HG02798 (cell line): Measurements from ENCODE around the gene GALNT9.
"Not testable (repeated sequence)": the region's sequence is repeated elsewhere in the genome, so short reads cannot be mapped to it uniquely, and the experiment has no call there.

ENCODE experiments used
- ATAC-seq: cut with Tn5 transposase; IDR thresholded peaks from one replicate; pipeline ENCODE4 v1.9.1; 2021; ENCODE audit warnings: mild to moderate bottlenecking; ENCODE audit not compliant: unreplicated experiment, poor library complexity

GALNT9 gene

DNA sequence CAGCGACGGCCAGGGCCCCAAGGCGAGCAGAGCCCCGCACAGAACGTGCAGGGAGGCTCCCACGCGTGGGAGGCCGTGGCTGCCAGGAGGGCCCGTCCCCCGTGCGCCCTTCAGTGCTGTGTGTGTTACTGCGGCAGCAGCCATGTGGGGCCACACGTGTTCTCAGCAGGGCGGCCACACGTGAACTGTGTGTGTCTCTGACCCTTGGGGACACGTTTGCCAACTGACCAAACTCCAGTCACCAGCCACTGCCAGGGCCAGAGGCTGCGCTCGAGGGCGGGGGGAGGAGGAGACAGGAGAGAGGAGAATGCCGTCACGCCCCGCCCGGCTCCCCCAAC is 57.7 kb downstream of the GALNT9 start:
- no peak for ATAC-seq

DNA sequence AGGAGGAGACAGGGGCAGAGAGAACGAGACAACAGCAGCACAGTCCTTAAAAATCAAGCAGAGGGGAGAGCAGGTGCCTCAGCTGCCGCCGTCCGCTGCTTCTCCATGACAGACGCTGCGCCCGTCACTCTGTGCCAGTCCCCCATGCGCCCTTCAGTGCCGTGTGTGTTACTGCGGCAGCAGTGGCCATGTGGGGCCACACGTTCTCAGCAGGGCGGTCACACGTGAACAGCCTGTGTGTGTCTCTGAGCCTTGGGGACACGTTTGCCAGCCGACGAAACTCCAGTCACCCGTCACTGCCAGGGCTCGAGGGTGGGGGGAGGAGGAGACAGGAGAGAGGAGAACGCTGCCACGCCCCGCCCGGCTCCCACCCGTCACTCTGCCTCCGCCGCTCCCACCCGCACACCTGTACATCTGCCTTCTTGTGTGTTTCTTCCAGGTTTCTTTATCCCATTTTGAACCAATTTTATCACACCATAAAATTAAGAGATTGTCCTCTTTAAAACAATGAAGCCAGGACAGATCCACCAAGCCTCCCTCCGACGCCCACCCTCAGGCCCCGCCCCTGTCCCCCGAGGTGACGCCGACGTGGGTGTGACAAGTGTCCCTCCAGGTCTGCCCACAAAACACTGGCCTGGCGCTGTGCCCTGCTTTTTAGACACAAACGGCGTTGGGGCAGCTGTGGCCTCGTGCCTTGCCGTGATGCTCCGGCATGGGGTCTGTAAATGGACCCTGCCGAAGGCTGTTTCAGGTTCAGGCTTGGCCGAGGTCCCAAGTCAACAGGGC is 58.2 kb downstream of the GALNT9 start:
- ATAC-seq = no peak

DNA sequence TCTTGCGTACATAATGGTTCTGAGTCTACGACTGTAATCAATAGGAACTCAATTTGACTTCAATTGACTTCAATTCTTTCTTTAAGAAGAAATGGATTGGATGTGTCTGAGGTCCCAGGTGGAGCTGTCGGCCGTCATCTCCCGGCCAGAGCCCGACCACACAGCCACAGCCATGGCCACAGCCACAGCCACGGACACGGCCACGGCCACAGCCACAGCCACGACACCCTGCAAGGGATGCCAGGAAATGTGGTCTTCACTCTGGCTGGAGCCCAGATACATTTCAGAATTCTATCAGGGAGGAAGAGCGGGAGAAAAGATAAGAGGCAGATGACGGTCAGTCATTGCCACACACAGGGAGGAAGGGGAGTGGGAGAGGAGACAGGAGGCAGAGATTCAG is 58.9 kb downstream of the GALNT9 start:
- no peak for ATAC-seq

DNA sequence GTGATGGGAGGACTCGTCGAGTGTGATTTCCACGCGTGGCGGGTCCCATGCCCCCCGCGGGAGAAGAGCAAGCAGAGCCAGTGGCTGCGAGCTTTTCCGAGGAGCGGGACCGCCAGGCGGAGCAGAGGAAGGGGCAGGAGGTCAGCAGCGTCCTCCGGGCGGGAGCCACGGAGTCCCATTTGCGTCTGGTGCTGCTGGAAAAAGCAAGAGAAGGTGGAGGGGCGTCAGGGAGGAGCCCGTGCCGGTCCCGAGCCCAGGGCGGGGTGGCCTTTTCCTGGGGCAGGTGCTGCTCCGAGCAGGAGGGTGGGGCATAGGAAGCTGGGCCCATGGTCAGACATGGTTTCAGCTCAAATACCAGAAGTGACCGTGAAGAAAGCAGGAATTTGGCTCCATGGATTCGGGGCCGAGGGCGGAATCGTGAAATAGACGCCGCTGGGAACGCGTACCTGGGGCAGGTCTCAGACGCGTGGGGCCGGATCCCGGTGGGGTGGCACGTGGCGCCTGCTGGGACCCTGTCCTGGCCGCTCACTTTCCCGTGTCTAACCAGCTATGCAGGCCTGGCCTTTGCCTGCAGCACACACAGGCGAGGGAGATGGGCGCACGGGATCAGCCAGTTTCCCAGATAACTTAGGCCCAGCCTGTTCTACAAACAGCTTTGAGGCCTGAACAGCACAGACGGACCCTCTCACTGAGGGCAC is 60.0 kb downstream of the GALNT9 start:
- ATAC-seq = no peak

DNA sequence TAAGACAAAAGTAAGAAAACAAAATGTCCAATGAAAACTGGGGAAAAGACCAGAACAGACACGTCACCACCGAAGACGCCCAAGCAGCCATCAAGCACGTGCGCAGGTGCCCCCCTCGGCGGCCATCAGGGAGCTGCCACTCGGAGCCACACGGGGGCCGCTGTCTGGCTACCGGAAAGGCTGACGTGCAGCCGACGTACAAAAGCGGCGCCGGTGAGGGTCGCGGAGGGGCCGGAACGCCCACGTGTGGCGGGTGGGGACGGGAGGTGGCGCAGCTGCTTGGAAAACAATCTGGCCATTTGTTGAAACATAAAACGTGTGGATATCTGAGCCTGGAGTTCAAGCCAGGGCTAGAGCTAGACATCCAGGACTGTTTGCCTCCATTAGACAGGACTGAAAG is 60.7 kb downstream of the GALNT9 start:
- no peak for ATAC-seq

DNA sequence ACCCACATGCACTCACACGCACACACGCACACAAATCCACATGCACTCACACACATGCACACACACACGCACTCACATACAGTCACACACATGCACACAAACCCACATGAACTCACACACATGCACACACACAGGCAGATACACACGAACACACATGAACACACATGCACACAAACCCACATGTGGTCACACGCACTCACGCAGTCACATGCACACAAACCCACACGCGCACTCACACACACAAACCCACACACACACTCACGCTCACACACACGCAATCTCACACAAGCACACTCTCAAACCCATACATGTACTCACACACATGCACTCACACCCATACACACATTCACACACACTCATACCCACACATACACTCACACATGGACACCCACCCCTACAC is 61.5 kb downstream of the GALNT9 start:
- ATAC-seq = no peak

DNA sequence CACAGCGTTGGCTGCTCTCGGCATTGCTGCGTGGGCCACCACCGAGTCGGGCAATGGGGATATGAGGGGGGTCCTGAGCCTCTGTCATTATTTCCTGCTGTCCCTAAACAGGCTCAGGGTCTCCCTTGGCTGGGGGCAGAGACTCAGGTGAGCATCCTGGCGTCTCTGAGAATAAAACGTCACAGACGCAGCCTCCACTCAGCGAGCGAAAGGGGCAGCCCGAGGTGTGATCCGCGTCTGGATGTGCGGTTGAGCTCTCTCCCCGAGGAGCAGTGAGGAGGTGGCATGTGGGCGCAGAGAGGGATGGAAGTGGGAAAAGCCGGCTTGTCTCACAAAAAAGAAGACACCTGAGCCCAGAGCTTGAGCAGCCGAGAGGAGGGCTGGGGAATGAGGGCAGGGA is 62.6 kb downstream of the GALNT9 start:
- ATAC-seq = no peak

DNA sequence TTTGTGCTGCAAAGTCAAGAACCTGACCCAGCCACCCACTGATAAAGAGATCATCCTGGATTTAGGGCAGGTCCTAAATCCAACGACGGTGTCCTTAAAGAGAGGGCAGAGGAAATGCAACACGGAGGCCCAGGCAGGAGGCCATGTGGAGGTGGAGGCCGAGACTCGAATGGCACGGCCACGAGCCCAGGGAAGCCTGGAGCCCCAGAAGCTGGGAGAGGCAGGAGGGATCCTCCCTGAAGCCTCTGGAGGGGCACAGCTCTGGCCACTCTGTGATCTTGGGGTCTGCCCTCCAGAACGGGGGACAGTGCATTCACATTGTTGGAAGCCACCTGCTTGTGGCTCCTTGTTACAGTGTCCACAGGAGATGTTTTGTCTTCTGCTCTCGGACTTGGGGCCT is 63.0 kb downstream of the GALNT9 start:
- no peak for ATAC-seq

DNA sequence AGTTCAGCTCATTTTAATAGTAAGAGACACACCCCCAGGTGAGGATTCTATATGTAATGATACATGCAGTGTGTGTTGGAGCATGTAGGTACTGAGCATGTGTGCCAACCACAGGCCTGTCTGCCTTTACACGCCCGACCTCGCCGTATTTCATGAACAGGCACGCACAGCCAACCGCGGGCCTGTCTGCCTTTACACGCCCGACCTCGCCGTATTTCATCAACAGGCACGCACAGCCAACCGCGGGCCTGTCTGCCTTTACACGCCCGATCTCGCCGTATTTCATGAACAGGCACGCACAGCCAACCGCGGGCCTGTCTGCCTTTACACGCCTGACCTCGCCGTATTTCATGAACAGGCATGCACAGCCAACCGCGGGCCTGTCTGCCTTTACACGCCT is 63.6 kb downstream of the GALNT9 start:
- not testable (repeated sequence) for ATAC-seq

DNA sequence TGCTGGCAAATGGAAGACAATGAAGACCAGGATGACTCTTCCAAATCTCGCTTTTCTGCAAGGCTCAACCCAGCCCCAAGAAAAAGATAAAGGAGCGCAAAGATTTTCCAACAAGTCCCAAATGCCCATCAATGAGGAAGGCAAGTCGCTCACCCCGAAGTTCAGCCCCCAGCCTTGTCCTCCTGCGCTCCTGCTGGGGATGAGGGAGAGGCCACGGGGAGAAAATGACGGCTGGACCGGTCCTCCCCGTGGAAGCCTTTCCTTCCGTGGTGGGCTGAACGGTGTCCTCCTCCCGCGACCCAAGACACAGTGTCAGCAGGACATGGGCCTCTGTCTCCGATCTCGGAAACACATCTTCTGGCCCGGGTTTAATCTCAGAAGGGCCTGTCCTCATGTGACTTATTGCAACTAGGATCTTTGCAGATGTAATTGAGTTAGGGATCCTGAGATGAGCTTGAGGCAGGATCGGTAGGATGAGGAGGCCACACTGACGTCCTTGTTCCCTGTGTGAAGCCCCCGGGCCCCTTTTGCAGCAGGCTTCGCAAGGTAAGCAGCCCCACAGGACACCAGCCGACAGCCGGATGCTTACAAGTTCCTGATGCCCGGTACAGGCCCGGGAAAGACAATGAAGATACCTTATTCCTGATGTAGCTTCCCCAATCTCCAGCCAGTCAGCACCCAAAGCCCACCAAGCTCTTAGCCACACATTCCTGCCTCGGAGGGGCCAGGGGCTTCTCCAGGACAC is 64.2 kb downstream of the GALNT9 start:
- no peak for ATAC-seq

DNA sequence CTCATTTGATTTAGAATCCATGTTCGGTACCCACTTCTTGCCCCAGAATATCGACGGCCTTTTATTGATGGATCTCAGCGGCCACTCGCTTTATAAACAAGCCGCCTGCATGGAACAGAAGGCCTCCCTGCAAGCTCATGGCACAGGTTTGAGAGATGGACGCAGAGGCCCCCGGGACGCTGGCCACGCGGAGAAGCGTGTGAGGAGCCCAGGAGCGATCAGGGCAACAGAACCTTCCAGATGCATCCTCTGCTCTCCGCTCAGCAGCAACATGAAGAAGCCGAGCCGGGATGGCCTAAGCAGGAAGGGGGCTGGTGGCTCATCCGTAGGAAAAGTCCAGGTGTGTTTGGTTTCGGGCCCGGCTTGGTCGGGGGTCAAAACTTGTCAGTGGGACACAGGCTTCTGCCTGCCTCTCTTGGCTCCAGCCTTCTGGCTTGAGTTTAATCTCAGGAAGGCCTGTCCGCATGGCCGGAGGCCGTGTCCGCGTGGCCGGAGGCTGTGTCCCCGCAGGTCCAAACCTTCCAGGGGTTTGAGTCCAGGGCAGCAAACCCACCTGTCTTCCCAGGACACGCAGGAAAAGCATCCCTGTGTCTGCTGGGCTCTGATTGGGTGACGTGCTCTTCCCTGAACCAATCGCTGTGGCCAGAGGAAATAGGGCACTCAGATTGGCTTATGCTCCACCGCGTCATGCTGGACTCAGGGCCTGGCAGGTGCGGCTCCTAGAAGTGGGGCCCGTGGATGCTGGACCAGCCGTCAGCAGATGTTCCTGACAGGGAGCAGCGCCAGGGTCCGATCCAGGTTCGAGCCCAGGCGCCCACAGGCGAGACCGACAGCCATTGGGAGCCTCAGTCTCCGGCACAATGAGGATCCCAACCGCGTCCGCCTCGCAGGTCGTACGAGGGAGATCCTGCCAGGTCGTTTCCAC is 65.0 kb downstream of the GALNT9 start:
- ATAC-seq = no peak

DNA sequence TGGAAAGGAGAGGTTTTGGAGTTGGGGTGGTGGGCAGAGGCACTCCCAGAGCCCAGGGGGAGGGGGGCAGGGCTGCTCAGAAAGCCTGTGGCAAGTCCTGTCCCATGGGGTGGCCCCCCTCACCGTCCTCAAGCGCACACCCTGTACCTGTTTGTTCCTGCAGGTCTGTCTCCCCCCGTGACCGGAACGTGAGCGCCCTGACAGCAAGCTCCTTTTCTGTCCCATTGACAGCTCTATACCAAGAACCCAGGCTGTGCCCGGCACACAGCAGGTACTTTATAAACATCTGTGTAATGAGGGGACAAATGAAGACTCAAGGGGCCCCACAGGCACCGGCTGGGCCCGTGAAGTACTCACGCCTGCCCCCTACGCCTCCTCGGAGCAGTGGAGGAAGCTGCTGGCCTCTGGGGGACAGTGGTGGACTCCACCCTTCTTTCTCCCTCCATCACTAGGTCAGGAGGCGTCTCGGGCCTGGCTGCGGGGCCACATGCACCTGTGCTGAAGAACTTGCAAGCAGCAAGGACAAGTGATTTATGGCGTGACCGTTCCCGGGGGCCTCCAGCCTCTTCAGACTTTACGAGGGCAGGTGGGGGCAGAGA is 65.8 kb downstream of the GALNT9 start:
- no peak for ATAC-seq

DNA sequence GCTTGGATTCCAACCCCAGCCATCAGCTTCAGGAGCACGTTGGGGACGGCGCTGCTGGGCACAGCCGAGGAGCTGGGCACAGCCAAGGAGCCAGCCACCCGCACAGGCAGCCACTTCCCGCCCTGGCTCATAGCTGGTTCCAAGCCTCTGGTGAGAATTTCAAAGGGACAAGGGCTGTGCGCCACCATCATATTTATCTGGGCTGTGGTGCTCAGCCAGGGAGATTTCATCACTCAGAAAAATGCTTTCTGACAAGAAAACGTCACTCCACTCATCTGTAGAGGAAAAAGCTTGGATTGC is 66.4 kb downstream of the GALNT9 start:
- no peak for ATAC-seq

DNA sequence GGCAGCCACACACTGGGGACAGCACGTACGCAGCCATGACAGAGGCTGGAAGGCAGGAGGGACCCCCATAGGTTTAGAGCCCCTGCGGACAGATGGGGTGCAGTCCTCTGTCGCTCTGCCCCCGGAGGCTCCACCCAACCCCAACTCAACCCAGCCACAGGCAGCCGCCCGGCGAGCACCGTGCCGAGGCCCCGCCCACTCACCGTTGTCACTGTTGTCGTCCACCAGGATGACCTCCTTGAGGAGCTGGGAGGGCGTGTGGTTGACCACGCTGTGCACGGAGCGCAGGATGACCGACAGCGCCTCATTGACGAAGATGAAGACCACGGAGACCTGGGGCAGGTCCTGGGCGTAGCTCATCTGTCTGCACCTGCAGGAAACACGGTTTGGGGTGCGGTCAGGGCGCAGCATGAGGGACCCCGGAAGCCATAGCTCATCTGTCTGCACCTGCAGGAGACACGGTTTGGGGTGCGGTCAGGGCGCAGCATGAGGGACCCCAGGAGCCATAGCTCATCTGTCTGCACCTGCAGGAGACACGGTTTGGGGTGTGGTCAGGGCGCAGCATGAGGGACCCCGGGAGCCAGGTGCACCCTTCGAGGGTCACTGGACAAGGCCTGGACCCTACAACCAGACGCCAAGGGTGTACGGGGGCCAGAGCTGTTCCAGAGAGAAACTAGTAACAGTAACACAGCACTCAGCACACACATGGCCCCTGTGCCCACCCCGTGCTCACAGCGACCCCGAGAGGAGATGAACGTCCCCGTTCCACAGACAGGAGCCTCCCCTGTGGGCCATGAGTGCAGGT is 66.9 kb downstream of the GALNT9 start:
- no peak for ATAC-seq

DNA sequence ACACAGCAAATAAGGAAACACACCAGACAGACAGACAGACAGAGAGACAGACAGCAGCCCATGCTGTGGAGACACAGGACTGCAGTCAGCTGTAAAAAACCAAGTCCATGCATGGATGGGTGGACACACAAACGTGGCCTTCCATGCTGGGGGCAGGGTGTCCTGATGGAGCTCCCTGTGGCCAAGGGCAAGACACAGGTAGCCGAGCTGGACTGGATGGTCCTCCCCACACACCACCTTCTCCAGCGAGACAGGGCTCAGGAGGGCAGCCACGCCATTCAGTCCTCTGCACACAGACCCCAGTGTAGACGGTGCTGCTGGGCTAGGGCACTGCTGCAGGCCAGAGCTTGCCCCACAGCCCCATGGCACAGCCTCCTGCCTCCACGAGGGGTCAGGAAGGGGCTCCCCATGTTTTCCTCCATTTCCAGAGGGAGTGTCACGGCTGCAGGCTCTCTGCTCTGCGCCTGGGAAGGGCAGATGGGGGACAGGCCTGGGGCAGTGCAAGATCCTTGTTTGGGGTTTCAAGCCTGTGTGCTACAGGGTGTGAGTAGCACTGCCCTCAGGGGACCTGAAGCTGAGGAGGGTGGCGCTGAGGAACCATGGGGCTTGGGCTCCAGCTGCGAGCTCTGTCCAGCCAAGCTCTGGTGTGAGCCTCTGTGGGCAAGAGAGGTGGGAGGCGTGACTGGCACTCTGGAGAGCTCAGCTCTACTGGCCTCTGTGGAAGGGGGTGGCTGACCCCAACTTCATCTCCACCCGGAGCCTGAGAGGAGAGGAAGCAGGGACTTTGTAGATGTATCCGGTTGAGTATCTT is 67.9 kb downstream of the GALNT9 start:
- no peak for ATAC-seq

DNA sequence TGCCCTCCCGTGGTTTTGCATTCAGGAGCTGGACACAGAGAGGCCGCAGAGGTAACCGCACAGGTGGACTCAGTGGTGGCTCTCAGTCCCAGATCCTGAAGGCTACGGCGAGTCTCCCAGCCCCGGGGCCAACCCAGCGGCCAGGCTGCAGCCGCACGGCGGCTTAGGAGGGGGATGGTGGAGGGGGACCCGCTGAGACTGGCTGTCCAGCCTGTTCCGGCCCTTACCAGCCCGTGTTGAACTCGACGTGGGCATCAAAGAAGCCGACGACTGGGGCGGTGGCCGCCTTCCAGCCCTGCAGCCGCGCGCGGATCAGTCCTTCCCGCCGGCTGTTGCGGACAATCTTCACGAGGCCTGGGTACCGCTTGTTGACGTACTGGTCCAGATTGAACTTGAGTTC is 68.7 kb downstream of the GALNT9 start:
- ATAC-seq = no peak

DNA sequence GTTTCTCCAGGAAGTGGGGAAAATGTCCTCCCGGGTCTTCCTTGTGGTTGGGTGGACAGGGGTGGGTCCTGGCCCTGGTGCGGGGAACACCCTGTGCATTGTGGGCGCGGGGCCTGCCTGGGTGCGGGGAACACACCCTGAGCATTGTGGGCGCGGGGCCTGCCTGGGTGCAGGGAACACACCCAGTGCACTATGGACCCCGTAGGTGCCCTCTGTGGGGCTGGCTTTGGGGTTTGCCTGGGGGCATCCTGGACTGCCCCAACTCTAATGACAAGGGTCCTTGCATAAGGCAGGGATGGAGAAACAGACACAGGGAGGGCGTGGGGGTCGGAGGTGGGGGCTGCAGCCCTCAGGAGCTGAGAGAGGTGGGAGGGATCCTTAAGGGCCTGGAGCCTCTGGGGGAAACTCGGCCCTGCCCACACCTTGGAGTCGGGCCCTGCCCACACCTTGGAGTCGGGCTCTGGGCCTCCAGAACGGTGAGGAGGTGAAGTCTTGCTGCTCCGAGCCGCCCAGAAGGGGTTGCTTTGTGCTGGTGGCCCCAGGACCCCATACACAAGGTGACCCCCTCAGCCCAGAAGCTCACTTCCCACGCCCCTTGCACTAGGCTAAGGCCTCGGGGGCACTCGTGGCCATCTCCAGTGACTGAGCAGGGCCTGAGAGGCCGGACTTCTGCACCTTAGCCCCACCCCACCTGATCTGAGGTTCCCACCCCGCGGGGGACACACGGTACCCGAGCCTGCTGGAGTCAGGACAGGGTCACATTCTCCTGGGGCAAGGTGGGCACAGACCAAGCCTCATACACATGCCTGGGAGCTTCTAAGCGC is 69.3 kb downstream of the GALNT9 start:
- ATAC-seq = no peak

DNA sequence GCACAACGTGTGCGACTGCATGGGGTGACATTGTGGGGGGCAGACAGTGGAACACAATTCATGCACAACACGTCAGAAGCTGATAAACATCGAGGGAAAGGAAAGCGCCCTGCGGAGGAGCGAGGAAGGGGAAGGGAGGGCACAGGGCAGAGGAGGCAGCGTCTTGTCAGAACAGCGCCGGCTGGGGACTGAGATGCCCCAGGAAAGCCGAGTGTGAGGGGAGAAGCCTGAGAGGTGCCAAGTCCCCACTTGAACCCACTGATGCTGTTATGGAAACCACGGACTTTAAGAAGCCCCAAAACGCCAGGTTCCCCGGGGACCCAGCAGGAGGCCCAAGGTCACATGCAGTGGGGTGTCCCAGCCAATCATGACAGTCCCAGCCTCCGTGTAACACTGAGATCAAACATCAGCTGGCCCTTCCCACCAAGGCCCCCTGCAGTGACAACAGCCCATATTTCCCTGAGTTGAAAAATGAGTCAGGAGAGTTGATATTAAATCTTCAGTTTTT is 70.0 kb downstream of the GALNT9 start:
- no peak for ATAC-seq
